Measurements from ENCODE around the gene PRKAR1B.

The PRKAR1B gene

DNA sequence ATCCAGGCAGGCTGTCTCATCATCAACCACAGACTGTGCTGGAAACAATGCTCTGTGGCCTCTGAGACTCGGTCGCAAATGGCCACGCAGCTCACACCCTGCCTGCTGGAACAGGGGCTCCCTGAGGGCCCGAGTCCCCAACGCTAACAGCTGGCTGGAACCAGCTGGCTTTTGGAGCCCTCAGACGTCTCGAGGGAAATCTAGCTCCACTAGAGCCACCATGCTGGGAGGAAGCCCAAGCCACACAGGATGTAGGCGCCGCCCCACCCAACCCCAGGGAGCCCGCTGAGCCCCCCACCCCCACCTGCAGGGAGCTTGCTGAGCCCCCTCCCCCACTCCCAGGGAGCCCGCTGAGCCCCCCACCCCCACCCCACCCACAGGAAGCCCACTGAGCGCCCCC, 186.1 kb downstream of the PRKAR1B start:
- DNase-seq (ENCODE audit: low read depth), result no peak

- DNase-seq (ENCODE audit: low read depth), result no peak
These were observed 186.5 kb downstream of the PRKAR1B start for GRCh38 chr7:540579-540978.

DNA sequence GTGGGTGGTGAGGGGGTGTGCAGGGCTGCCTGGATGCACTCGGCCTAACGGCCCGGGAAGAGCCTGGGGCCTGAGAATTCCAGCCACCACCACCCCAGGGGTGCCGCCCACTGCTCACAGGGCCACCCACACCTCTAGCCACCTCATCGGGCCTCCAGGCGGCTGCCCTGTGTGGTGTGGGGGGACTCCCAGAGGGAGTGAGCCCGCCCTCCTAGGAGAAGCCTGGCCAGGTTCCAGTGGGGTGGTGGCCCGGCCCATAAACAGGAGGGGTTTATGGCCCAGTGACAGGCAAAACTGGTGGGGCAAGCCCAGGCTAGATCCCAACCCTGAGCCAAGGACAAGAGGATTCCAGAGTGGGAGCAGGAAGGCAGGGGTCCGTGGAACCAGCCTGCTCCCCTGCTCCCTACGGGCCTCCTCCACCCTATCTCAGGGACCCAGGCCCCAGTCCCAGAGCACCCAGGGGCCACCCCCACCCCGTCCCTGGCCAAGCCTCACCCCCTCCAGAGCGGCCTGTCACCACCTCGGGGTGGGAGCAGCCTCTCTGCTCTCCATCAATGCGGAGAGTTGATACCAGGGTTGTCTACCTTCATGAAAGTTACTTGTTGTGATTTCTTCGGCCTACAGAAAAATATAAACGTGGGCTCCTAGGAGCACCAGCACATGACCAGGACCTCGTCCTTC, 187.2 kb downstream of the PRKAR1B start:
- no peak for DNase-seq (ENCODE audit: low read depth)

- DNase-seq (ENCODE audit: low read depth), result no peak
These were observed 188.1 kb downstream of the PRKAR1B start for GRCh38 chr7:538764-539685.

GRCh38 chr7:537911-538634, 189.0 kb downstream of the PRKAR1B start:
- DNase-seq (ENCODE audit: low read depth), result no peak

- no peak for DNase-seq (ENCODE audit: low read depth)
These were observed 190.8 kb downstream of the PRKAR1B start for GRCh38 chr7:536231-536630.

- DNase-seq (ENCODE audit: low read depth), result no peak
These were observed 192.1 kb downstream of the PRKAR1B start for GRCh38 chr7:534959-535358.

GRCh38 chr7:534075-534474, 193.0 kb downstream of the PRKAR1B start:
- DNase-seq (ENCODE audit: low read depth), result no peak

DNA sequence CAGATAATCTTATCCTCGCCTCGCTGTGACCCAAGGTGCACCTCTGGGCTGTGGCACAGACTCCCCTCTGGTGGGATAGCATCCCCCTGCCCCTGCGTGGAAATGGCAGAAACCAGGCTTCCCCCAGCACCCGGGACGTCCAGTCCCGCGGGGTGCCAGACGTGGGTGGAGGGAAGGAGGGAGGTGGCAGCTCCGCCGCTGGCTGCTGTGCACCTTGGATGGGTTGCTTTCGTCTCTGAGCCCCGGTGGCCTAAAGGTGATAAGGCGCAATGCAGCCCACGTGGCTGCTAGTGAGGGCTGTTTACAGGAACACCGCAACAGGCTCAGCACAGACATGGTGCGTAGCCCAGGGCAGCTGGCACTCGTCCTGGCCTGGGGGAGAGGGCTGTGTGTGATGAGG, 193.8 kb downstream of the PRKAR1B start:
- no peak for DNase-seq (ENCODE audit: low read depth)

- DNase-seq (ENCODE audit: low read depth), result no peak
These were observed 194.5 kb downstream of the PRKAR1B start for GRCh38 chr7:532379-533143.

- DNase-seq (ENCODE audit: low read depth), result no peak
These were observed 195.3 kb downstream of the PRKAR1B start for GRCh38 chr7:531777-532176.

DNA sequence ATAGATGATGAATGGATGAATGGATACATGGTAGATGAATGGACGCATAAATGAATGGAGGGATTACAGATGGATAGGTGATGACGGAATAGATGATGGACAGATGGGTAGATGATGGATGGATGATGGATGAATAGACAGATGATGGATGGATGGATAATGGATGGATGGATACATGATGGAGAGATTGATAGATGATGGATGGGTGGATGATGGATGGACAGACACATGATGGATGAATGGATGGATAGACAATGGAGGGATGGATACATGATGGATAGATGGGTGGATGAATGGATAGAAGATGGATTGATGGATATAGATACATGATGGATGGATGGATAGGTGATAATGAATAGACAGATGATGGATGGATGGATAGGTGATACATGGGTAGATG, 198.6 kb downstream of the PRKAR1B start:
- no peak for DNase-seq (ENCODE audit: low read depth)

- no peak for DNase-seq (ENCODE audit: low read depth)
These were observed 199.4 kb downstream of the PRKAR1B start for GRCh38 chr7:527723-528122.

DNA sequence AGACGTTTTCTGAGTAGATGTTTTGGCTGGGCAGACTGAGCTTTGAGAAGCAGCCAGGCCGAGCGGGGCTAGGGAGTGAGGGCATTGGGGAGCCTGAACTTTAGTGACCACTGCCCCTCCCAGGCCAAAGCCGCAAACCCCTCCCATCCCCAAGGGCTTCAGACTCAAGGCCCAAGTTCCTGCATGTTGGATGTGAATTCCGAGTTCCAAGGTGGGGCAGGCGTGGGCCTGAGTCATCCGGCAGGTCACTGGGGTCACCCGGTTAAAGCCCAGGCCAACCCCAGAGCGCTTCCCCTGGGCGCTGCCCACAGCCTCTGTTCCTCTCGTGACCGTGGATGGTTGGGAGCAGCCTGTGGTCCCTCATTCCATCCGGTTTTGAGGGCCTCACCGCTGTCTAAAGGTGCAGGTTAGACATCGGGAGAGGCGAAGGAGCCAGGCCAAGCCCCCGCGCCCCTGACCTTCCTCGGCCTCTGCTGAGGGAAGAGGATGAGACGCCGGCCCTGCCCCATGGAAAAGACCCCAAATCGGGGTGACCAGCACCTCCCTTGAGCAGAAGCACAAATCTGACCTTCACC, 200.5 kb downstream of the PRKAR1B start:
- no peak for DNase-seq (ENCODE audit: low read depth)

- DNase-seq (ENCODE audit: low read depth), result no peak
These were observed 201.3 kb downstream of the PRKAR1B start for GRCh38 chr7:525740-526139.

DNA sequence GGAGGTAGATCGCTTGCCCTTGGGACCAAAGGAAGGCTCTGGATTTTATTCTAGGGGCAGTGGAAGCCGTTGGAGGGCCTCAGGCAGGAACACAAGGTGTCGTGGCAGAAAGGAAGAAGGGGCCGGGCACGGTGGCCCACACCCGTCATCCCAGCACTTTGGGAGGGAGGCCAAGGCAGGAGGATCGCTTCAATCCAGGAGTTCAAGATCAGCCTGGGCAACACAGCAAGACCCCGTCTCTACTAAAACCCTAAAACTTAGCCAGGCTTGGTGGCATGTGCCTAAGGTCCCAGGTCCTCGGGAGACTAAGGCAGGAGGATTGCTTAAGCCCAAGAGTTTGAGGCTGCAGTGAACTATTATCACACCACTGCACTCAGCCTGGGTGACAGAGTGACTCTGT, 202.3 kb downstream of the PRKAR1B start:
- DNase-seq (ENCODE audit: low read depth), result no peak

- DNase-seq (ENCODE audit: low read depth), result no peak
These were observed 203.4 kb downstream of the PRKAR1B start for GRCh38 chr7:523347-524336.

GRCh38 chr7:522951-523314, 204.1 kb downstream of the PRKAR1B start:
- no peak for DNase-seq (ENCODE audit: low read depth)

DNA sequence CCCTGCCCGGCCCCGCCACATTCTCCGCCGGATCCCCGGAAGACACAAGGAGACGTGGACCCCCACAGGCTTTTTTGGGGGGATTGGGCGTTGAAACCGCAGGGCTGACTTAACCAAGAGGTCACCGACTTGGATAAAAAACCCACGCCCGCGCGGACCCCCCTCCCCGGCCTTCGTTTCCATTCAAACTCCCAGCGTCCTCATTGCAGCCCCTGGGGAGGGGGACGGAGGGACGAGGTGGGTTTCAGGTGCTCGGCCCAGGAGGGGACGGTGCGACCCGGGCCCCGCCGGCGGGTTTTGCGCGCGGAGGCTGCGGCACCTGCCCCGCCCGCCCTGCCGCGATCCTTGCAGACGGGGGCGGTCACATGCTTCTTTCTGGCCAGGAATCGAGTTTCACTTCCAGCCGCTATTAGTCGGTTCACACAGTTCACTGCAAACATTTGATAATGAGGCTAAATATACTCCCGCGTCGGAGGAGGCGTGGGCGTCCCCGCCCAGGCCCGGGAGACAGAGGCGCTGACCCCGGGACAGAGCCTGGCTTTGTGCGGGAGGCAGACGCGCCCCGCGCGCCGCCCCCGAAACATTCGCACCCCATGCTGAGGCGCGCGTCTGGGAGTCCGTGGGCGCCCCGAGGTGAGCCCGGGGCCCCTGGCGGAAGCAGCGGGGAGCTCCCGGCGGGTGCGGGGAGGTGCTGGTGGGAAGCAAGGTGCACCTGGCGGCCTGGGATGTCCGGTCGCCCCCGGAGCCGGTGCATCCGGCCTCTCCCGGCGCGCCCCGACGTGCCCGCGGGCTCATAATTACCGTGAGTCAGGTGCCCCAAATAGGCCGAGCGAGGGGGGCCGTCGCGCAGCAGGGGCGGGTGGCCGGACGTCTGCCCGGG, 204.8 kb downstream of the PRKAR1B start:
- no peak for DNase-seq (ENCODE audit: low read depth)

Data from stimulated activated CD8-positive, alpha-beta memory T cell treated with anti-CD3 and anti-CD28 coated beads, Interleukin-7, amount 100 ng/mL, for 24 hours (primary cell).